ENCODE results near the gene FCHO1. TPM values are rescaled to one million over a fixed set of nuclear protein-coding genes. Genes with fewer than 3 reads are reported as not detected.
"Not testable (repeated sequence)": the region's sequence is repeated elsewhere in the genome, so short reads cannot be mapped to it uniquely, and the experiment has no call there.

FCHO1 gene
- total and polyA plus RNA-seq, 10 of the 15 experiments (the other 5 are each of a cell fraction or from before 2014, with no cell fraction given): 0.14 to 45.8 (median 15.8) TPM

DNA sequence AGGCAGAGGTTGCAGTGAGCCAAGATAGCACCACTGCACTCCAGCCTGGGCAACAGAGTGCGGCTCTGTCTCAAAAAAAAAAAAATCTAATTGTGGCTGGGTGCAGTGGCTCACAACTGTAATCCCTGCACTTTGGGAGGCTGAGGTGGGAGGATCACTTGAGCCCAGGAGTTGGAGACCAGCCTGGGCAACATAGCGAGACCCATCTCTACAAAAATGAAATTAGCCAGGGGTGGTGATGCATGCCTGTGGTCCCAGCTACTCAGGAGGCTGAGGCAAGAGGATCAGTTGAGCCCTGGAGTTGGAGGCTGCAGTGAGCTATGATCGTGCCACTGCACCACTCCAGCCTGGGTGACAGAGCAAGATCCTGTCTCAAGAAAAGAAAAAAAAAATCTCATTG, 47.3 kb downstream of the FCHO1 start:
- POLR2A ChIA-PET: interaction anchor here (0.6 kb wide), 1 partner anchor 17 kb away, joined by 5 read pairs; no protein-coding TSS in a partner anchor
- H3K4me2 ChIP-seq (ENCODE audit: control insufficient read depth, insufficient read depth); H3K9ac ChIP-seq (ENCODE audit: control insufficient read depth, insufficient read depth, low read length); H3K79me2 ChIP-seq (ENCODE audit: control insufficient read depth, insufficient read depth, low read length); H3K4me3 ChIP-seq; H3K9me3 ChIP-seq (replicated peaks; ENCODE audit: control insufficient read depth, insufficient read depth, low read length); ATAC-seq; SMC1A ChIA-PET (ENCODE audit: uncharacterized antibody, unreplicated experiment); BruUV-seq (replicated peaks); H3K4me1 ChIP-seq (ENCODE audit: control insufficient read depth, insufficient read depth, low read length); DNase-seq (ENCODE audit: low read depth, low spot score); H3K36me3 ChIP-seq (ENCODE audit: control insufficient read depth in 2 of 2, insufficient read depth in 2 of 2, low read length in 1 of 2); in situ Hi-C loops (cut with MboI); H2AFZ ChIP-seq (ENCODE audit: control insufficient read depth, low read depth, low read length); H4K20me1 ChIP-seq (ENCODE audit: control insufficient read depth, insufficient read depth); H3K27ac ChIP-seq (ENCODE audit: control insufficient read depth, insufficient read depth); intact Hi-C loops (cut with micrococcal nuclease; ENCODE audit: unreplicated experiment); FAIRE-seq; H3K27me3 ChIP-seq (replicated peaks in 1 of 2; ENCODE audit: control insufficient read depth in 2 of 2, insufficient read depth in 2 of 2, low read length in 1 of 2): not testable (repeated sequence)
- RAD21 ChIA-PET (ENCODE audit: unreplicated experiment): interaction anchor here (0.7 kb wide), 1 partner anchor 63 kb away, joined by 3 read pairs; no protein-coding TSS in a partner anchor
- 30% methylated on average over 3 of the region's 3 CpGs for WGBS (ENCODE audit: insufficient coverage, insufficient replicate concordance, low lambda C conversion rate, missing lambda C conversion rate)
- CTCF ChIA-PET: interaction anchor here (1.4 kb wide), 1 partner anchor 303 kb away, joined by 3 read pairs; no protein-coding TSS in a partner anchor

DNA sequence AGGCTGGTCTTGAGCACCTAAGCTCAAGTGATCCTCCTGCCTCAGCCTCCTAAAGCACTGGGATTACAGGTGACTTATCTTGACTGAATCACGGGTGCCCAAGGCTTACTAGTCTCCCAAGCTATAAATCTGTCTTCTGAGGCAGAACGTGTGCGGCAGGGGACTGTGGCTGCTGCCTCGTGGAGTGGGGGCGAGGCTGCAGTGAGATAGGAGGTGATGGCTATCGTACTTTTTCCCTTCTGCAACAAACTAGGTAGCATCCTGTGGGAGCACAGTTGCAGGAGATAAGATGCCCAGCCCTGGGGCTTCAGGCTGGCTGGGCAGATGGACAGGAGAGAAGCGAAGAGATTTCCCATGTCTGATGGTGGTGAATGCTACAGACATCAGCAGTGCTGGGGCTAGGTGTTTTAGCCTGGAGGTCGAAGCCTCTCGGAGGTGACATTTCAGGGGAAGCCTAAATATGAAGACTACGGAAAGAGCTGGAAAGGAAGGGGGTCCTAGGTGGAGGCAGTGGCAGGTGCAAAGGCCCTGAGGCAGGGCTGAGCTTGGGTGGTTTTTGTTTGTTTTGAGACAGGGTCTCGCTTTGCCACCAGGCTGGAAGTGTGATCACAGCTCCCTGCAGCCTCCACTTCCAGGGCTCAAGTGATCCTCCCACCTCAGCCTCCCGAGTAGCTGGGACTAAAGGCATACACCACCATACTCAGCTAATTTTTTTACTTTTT, 51.0 kb downstream of the FCHO1 start:
- ChIA-PET SMC1A (ENCODE audit: uncharacterized antibody, unreplicated experiment) (interaction anchor here (0.6 to 1.1 kb wide), 2 partner anchors 52 to 361 kb away, joined by 3 read pairs; no protein-coding TSS in a partner anchor), CTCF (interaction anchor here (0.9 to 1.6 kb wide), 3 partner anchors 41 to 136 kb away, joined by 3 to 5 read pairs (median 3); no protein-coding TSS in a partner anchor), POLR2A (interaction anchor here (0.6 kb wide), 1 partner anchor 21 kb away, joined by 4 read pairs; no protein-coding TSS in a partner anchor), RAD21 (ENCODE audit: unreplicated experiment) (no interaction called here)
- ATAC-seq: no peak
- Histone ChIP-seq H3K4me2 (ENCODE audit: control insufficient read depth, insufficient read depth) (no peak overlapping the region), H3K27me3 (replicated peaks in 1 of 2; ENCODE audit: control insufficient read depth in 2 of 2, insufficient read depth in 2 of 2, low read length in 1 of 2) (no peaks in the 10 kb centered on the region; a peak in 2 of 4 replicates), H4K20me1 (ENCODE audit: control insufficient read depth, insufficient read depth) (no peaks in the 10 kb centered on the region), H3K9ac (ENCODE audit: control insufficient read depth, insufficient read depth, low read length) (no peak overlapping the region), H3K4me1 (ENCODE audit: control insufficient read depth, insufficient read depth, low read length) (no peaks in the 10 kb centered on the region), H3K27ac (ENCODE audit: control insufficient read depth, insufficient read depth) (no peak overlapping the region), H3K79me2 (ENCODE audit: control insufficient read depth, insufficient read depth, low read length) (no peaks in the 10 kb centered on the region), H3K4me3 (no peak overlapping the region), H2AFZ (ENCODE audit: control insufficient read depth, low read depth, low read length) (no peak overlapping the region), H3K9me3 (replicated peaks; ENCODE audit: control insufficient read depth, insufficient read depth, low read length) (no peaks in the 10 kb centered on the region), H3K36me3 (ENCODE audit: control insufficient read depth in 2 of 2, insufficient read depth in 2 of 2, low read length in 1 of 2) (no peaks in the 10 kb centered on the region)
- FAIRE-seq: no peak
- DNase-seq (ENCODE audit: low read depth, low spot score): no peak
- in situ Hi-C loops (cut with MboI) (no loop called here), intact Hi-C loops (cut with micrococcal nuclease; ENCODE audit: unreplicated experiment) (no loop called here)
- 24% methylated on average over 12 of the region's 12 CpGs for WGBS (ENCODE audit: insufficient coverage, insufficient replicate concordance, low lambda C conversion rate, missing lambda C conversion rate)
- BruUV-seq (replicated peaks): no TSS peak
- no peak for TF ChIP-seq ZNF207 (IDR thresholded peaks at IDR 0.05; ENCODE audit: borderline replicate concordance)
- TF ChIP-seq, protein P1, sequence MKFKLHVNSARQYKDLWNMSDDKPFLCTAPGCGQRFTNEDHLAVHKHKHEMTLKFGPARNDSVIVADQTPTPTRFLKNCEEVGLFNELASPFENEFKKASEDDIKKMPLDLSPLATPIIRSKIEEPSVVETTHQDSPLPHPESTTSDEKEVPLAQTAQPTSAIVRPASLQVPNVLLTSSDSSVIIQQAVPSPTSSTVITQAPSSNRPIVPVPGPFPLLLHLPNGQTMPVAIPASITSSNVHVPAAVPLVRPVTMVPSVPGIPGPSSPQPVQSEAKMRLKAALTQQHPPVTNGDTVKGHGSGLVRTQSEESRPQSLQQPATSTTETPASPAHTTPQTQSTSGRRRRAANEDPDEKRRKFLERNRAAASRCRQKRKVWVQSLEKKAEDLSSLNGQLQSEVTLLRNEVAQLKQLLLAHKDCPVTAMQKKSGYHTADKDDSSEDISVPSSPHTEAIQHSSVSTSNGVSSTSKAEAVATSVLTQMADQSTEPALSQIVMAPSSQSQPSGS (IDR thresholded peaks at IDR 0.05; ENCODE audit: low read length): no peak
- no peak for TF ChIP-seq TARDBP (IDR thresholded peaks at IDR 0.05; ENCODE audit: borderline replicate concordance)
- TF ChIP-seq, protein P2, sequence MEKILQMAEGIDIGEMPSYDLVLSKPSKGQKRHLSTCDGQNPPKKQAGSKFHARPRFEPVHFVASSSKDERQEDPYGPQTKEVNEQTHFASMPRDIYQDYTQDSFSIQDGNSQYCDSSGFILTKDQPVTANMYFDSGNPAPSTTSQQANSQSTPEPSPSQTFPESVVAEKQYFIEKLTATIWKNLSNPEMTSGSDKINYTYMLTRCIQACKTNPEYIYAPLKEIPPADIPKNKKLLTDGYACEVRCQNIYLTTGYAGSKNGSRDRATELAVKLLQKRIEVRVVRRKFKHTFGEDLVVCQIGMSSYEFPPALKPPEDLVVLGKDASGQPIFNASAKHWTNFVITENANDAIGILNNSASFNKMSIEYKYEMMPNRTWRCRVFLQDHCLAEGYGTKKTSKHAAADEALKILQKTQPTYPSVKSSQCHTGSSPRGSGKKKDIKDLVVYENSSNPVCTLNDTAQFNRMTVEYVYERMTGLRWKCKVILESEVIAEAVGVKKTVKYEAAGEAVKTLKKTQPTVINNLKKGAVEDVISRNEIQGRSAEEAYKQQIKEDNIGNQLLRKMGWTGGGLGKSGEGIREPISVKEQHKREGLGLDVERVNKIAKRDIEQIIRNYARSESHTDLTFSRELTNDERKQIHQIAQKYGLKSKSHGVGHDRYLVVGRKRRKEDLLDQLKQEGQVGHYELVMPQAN (conservative IDR thresholded peaks at IDR 0.05): no peak
- TF ChIP-seq, protein P3, sequence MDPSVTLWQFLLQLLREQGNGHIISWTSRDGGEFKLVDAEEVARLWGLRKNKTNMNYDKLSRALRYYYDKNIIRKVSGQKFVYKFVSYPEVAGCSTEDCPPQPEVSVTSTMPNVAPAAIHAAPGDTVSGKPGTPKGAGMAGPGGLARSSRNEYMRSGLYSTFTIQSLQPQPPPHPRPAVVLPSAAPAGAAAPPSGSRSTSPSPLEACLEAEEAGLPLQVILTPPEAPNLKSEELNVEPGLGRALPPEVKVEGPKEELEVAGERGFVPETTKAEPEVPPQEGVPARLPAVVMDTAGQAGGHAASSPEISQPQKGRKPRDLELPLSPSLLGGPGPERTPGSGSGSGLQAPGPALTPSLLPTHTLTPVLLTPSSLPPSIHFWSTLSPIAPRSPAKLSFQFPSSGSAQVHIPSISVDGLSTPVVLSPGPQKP (IDR thresholded peaks at IDR 0.05; ENCODE audit: low read depth, low read length): no peak
- no peak for TF ChIP-seq LARP7 (IDR thresholded peaks at IDR 0.05)
- TF ChIP-seq HCFC1 (IDR thresholded peaks at IDR 0.05; ENCODE audit: low read length): no peak
- no peak for TF ChIP-seq SP1 (IDR thresholded peaks at IDR 0.05; ENCODE audit: low read depth, low read length)
- TF ChIP-seq JUNB (IDR thresholded peaks at IDR 0.05): no peak
- no peak for TF ChIP-seq PML (IDR thresholded peaks at IDR 0.05; ENCODE audit: low read length)
- no peak for TF ChIP-seq RCOR1 (conservative IDR thresholded peaks at IDR 0.05; ENCODE audit: low read depth, low read length)
- TF ChIP-seq TCF12 (IDR thresholded peaks at IDR 0.05; ENCODE audit: low read depth, low read length): no peak
- TF ChIP-seq CREB1 (IDR thresholded peaks at IDR 0.05; ENCODE audit: low read depth): no peak
- TF ChIP-seq NR2F1 (conservative IDR thresholded peaks at IDR 0.05): no peak

Measured in GM12878 (cell line).